Measurements from ENCODE around the gene CDA. TPM values are rescaled to one million over a fixed set of nuclear protein-coding genes. Genes with fewer than 3 reads are reported as not detected.

The CDA gene
- total and polyA plus RNA-seq, 12 donors = 0.33 to 11.8 (median 3.3) TPM; not detected in 1

- intact Hi-C loops (cut with DNase I) = no loop called here
- H3K27ac ChIP-seq = peak overlapping the region in 2 of 5 donors; percentile 8 to 67
- H3K9me3 ChIP-seq (replicated peaks in 1 of 3) = no peaks in the 10 kb centered on the region
- no peak overlapping the region for H3K4me3 ChIP-seq
- H3K27me3 ChIP-seq = no peaks in the 10 kb centered on the region
- 68 to 83% (median 75%) methylated on average over 4 of the region's 4 CpGs for WGBS, 4 donors
- TF ChIP-seq POLR2A (IDR thresholded peaks at IDR 0.05) (no peak), CTCF (IDR thresholded peaks at IDR 0.05) (no peak)
- no peaks in the 10 kb centered on the region for H3K36me3 ChIP-seq (replicated peaks in 1 of 2)
- peak in 2 of 7 donors; percentile 40 to 67 for DNase-seq
- H3K4me1 ChIP-seq (replicated peaks in 1 of 2) = peaks cover 10 to 21% of the 10 kb centered on the region in 2 donors
Observed at GRCh38 chr1:20618550-20618949, 29.7 kb downstream of the CDA start.

DNA sequence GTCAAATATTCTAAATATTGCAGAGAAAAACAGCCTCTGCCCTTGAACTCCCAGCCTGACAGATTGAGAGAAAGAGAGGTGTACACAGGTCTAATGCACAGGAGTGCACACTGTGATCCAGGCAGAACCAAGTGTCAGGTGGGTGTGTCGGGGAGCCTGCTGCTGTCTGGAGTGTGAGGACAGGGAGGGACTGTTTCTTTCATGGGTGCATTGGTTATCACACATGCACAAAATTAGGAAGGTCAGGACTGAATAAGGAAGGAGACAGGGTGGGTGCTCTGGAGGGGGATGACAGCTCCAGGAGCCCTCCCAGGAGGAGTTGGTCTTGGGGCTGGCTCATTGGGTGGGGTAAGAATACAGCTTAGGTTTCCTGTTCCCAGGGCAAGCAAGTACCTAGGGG lies 31.1 kb downstream of the CDA start:
- Histone ChIP-seq H3K4me1 (replicated peaks in 1 of 2) (peaks cover 8 to 14% of the 10 kb centered on the region in 2 donors), H3K4me3 (no peak overlapping the region), H3K36me3 (replicated peaks in 1 of 2) (no peaks in the 10 kb centered on the region), H3K27me3 (no peaks in the 10 kb centered on the region), H3K27ac (no peak overlapping the region), H3K9me3 (replicated peaks in 1 of 3) (no peaks in the 10 kb centered on the region)
- DNase-seq = no peak
- intact Hi-C loops (cut with DNase I) = no loop called here
- WGBS, 4 donors = 88 to 100% (median 97%) methylated on average over 1 of the region's 1 CpG
- TF ChIP-seq CTCF (IDR thresholded peaks at IDR 0.05) = no peak

DNA sequence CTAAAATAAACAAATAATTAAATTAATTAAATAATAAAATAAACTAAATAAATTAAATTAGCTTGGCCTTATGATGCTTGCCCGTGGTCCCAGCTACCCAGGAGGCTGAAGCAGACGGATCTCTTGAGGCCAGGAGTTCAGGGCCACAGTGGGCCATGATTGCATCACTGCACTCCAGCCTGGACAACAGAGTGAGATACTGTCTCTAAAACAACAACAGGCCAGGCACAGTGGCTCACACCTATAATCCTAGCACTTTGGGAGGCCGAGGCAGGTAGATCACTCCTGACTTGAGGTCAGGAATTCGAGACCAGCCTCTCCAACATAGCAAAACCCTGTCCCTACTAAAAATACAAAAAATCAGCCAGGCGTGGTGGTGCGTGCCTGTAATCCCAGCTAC lies 32.1 kb downstream of the CDA start:
- Histone ChIP-seq H3K4me3 (no peak overlapping the region), H3K36me3 (replicated peaks in 1 of 2) (no peaks in the 10 kb centered on the region), H3K9me3 (replicated peaks in 1 of 3) (no peaks in the 10 kb centered on the region), H3K27ac (no peak overlapping the region), H3K27me3 (no peaks in the 10 kb centered on the region), H3K4me1 (replicated peaks in 1 of 2) (peaks cover 6 to 10% of the 10 kb centered on the region in 2 donors)
- no peak for DNase-seq
- TF ChIP-seq CTCF (IDR thresholded peaks at IDR 0.05) (no peak), POLR2A (IDR thresholded peaks at IDR 0.05) (no peak)
- 72 to 89% (median 81%) methylated on average over 6 of the region's 6 CpGs for WGBS, 4 donors
- intact Hi-C loops (cut with DNase I) = no loop called here

- WGBS, 4 donors = 78 to 92% (median 88%) methylated on average over 1 of the region's 1 CpG
- no peaks in the 10 kb centered on the region for H3K36me3 ChIP-seq (replicated peaks in 1 of 2)
- intact Hi-C loops (cut with DNase I) = no loop called here
- no peak overlapping the region for H3K4me3 ChIP-seq
- DNase-seq = no peak
- H3K9me3 ChIP-seq (replicated peaks in 1 of 3) = no peaks in the 10 kb centered on the region
- TF ChIP-seq CTCF (IDR thresholded peaks at IDR 0.05) (no peak), POLR2A (IDR thresholded peaks at IDR 0.05) (no peak)
- no peak overlapping the region for H3K27ac ChIP-seq
- no peaks in the 10 kb centered on the region for H3K27me3 ChIP-seq
- H3K4me1 ChIP-seq (replicated peaks in 1 of 2) = no peaks in the 10 kb centered on the region
Observed at GRCh38 chr1:20624709-20625108, 35.8 kb downstream of the CDA start.

Data from adrenal gland (tissue), 12 donors.